GM12892 (cell line): ENCODE results near the gene ZNF57.

Source experiments
- POLR2A ChIP-seq: IDR thresholded peaks from 2 replicates; pipeline ENCODE4 v1.6.1; 2011; ENCODE audit warnings: low read depth, low read length, control low read depth
- POLR2AphosphoS5 ChIP-seq: IDR thresholded peaks from 2 replicates; pipeline ENCODE4 v1.6.1; 2011; ENCODE audit warnings: low read depth, low read length, control low read depth

DNA sequence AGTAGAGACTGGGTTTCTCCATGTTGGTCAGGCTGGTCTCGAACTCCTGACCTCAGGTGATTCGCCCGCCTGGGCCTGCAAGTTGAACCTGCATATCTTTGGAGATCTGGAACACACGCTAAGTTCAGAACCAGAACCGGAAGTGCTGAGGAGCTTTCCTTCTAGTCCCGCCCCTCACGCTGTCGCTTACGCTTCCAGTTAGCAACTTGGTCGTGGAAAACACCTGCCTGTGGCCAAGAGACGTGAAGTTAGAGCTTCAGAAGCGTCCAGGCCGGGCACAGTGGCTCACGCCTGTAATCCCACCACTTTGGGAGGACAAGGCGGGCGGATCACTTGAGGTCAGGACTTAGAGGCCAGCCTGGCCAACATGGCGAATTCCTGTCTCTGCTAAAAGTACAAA lies 15.0 kb upstream of the ZNF57 start:
- TF ChIP-seq POLR2A (no peak), POLR2AphosphoS5 (no peak)
